Tibial nerve (tissue), 4 donors: Measurements from ENCODE around the gene RIMKLA.

ENCODE experiments used
- CTCF ChIP-seq, 5 experiments: fragments of 200-600 bp in 3 of 5; fragments of 450-650 bp in 2 of 5; sonication (generic) in 3 of 5; IDR thresholded peaks; one replicate each; pipeline ENCODE4 v1.5.1; 2016 to 2019; ENCODE audit warnings: antibody characterized with exemption in 5 of 5, mild to moderate bottlenecking in 3 of 5, moderate library complexity in 2 of 5
- EP300 ChIP-seq, 2 donors: sonication (generic); formaldehyde crosslinking; IDR thresholded peaks; one replicate each; pipeline ENCODE4 v1.6.1; 2017; ENCODE audit warnings: antibody characterized with exemption in 2 of 2, mild to moderate bottlenecking in 1 of 2
- POLR2A ChIP-seq, 2 donors: fragments of 450-650 bp; IDR thresholded peaks; one replicate each; pipeline ENCODE4 v1.6.1; 2017; ENCODE audit warnings: antibody characterized with exemption in 2 of 2, mild to moderate bottlenecking in 2 of 2, moderate library complexity in 2 of 2

- TF ChIP-seq POLR2A (IDR thresholded peaks at IDR 0.05) (no peak), CTCF (IDR thresholded peaks at IDR 0.05) (no peak), EP300 (IDR thresholded peaks at IDR 0.05) (no peak)
Measured at GRCh38 chr1:42385283-42385682, 4.7 kb downstream of the RIMKLA start.
